SJCRH30 (cell line): Measurements from ENCODE around the gene CETN2. TPM values are rescaled to one million over a fixed set of nuclear protein-coding genes. Genes with fewer than 3 reads are reported as not detected.

ENCODE experiments used
- DNase-seq, 2 experiments: peaks; one replicate each; pipeline ENCODE4 v3.0.0-alpha.2; 2015 to 2020
- H3K27ac ChIP-seq: fragments of 250-450 bp; sonication (Bioruptor Pico); 2 replicates; pipeline ENCODE4 v1.5.1; 2020; ENCODE audit warnings: mild to moderate bottlenecking, moderate library complexity
- H3K27me3 ChIP-seq: fragments of 250-450 bp; sonication (Bioruptor Pico); 2 replicates; pipeline ENCODE4 v1.5.1; 2020; ENCODE audit warnings: mild to moderate bottlenecking, moderate library complexity
- H3K36me3 ChIP-seq: fragments of 250-450 bp; sonication (Bioruptor Pico); 2 replicates; pipeline ENCODE4 v1.5.1; 2020; ENCODE audit warnings: mild to moderate bottlenecking, moderate library complexity
- H3K4me1 ChIP-seq: fragments of 250-450 bp; sonication (Bioruptor Pico); 2 replicates; pipeline ENCODE4 v1.5.1; 2020; ENCODE audit warnings: mild to moderate bottlenecking, moderate library complexity
- H3K4me3 ChIP-seq: fragments of 250-450 bp; sonication (Bioruptor Pico); 2 replicates; pipeline ENCODE4 v1.5.1; 2020; ENCODE audit warnings: mild to moderate bottlenecking, moderate library complexity
- H3K9me3 ChIP-seq: fragments of 250-450 bp; sonication (Bioruptor Pico); replicated peaks from 2 replicates; pipeline ENCODE4 v1.5.1; 2020; ENCODE audit warnings: mild to moderate bottlenecking, moderate library complexity
- total RNA-seq: library from RNA; depleted of rRNA; stranded (reverse); fragments of >200 nt; shearing (Covaris generic); gene quantifications from 2 replicates; pipeline ENCODE4 v1.2.3, GENCODE V29; 2014; rRNA removed

CETN2 gene
- total RNA-seq, result 26.5 and 29.4 TPM in 2 replicates

GRCh38 chrX:152830312-152831305 is at the start of gene CETN2, which contains the start of gene NSDHL:
CETN2 (minus strand) TSS chrX:152830757; CDS start chrX:152830710, 47 bp downstream.
NSDHL (plus strand) TSS chrX:152831063; CDS start chrX:152846325, 15,262 bp downstream.
- no peaks in the 10 kb centered on the region for H3K27me3 ChIP-seq
- H3K27ac ChIP-seq, result peak within 1 kb of the TSS; percentile 35
- DNase-seq, result peak; percentile 92 to 93
- H3K4me1 ChIP-seq, result no peaks in the 10 kb centered on the region
- no peaks in the 10 kb centered on the region for H3K9me3 ChIP-seq
- H3K36me3 ChIP-seq, result no peaks in the 10 kb centered on the region
- H3K4me3 ChIP-seq, result peak within 1 kb of the TSS; percentile 65

- no peak overlapping the region for H3K4me3 ChIP-seq
- no peaks in the 10 kb centered on the region for H3K4me1 ChIP-seq
- H3K36me3 ChIP-seq, result no peaks in the 10 kb centered on the region
- no peaks in the 10 kb centered on the region for H3K9me3 ChIP-seq
- no peaks in the 10 kb centered on the region for H3K27me3 ChIP-seq
- H3K27ac ChIP-seq, result no peak overlapping the region
- no peak for DNase-seq
Observed at GRCh38 chrX:152878976-152879755, 48.6 kb upstream of the CETN2 start.

- H3K36me3 ChIP-seq, result no peaks in the 10 kb centered on the region
- no peak overlapping the region for H3K27ac ChIP-seq
- DNase-seq, result no peak
- no peaks in the 10 kb centered on the region for H3K9me3 ChIP-seq
- no peaks in the 10 kb centered on the region for H3K4me1 ChIP-seq
- no peaks in the 10 kb centered on the region for H3K27me3 ChIP-seq
- no peak overlapping the region for H3K4me3 ChIP-seq
Observed at GRCh38 chrX:152876931-152877840, 46.6 kb upstream of the CETN2 start.

- Histone ChIP-seq H3K4me1 (no peaks in the 10 kb centered on the region), H3K27ac (no peak overlapping the region), H3K9me3 (no peaks in the 10 kb centered on the region), H3K36me3 (no peaks in the 10 kb centered on the region), H3K27me3 (no peaks in the 10 kb centered on the region), H3K4me3 (no peak overlapping the region)
- no peak for DNase-seq
Observed at GRCh38 chrX:152873361-152873760, 42.8 kb upstream of the CETN2 start.

- Histone ChIP-seq H3K27ac (no peak overlapping the region), H3K4me3 (no peak overlapping the region), H3K9me3 (no peaks in the 10 kb centered on the region), H3K27me3 (no peaks in the 10 kb centered on the region), H3K36me3 (no peaks in the 10 kb centered on the region), H3K4me1 (no peaks in the 10 kb centered on the region)
- no peak for DNase-seq
Observed at GRCh38 chrX:152872522-152872921, 42.0 kb upstream of the CETN2 start.

DNA sequence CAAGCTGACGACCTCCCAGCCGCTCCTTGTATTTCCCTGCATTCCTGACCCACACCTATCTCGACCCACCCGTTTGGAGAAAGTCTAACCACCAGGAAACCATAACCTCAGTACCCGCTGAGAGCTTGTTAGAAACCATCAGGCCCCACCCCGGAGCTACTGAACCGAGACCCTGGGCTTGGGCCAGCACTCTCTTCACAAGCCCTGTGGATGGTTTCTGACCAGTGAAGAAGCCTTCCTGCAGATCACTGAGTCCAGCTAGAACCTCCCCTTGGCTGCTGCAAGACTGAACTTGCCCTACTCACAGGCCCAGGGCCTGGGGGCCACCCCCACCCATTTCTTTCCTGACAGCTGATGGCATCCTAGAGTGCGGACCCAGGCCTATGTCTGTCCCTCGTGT is 40.7 kb upstream of the CETN2 start:
- H3K27me3 ChIP-seq, result no peaks in the 10 kb centered on the region
- no peaks in the 10 kb centered on the region for H3K4me1 ChIP-seq
- no peaks in the 10 kb centered on the region for H3K9me3 ChIP-seq
- H3K4me3 ChIP-seq, result no peak overlapping the region
- H3K36me3 ChIP-seq, result no peaks in the 10 kb centered on the region
- H3K27ac ChIP-seq, result no peak overlapping the region
- no peak for DNase-seq

- no peak overlapping the region for H3K27ac ChIP-seq
Observed at GRCh38 chrX:152869972-152870371, 39.4 kb upstream of the CETN2 start.

GRCh38 chrX:152866386-152866785 is 35.8 kb upstream of the CETN2 start:
- Histone ChIP-seq H3K9me3 (no peaks in the 10 kb centered on the region), H3K4me3 (no peak overlapping the region), H3K27me3 (no peaks in the 10 kb centered on the region), H3K36me3 (no peaks in the 10 kb centered on the region), H3K27ac (no peak overlapping the region), H3K4me1 (no peaks in the 10 kb centered on the region)
- DNase-seq, result no peak

More at GRCh38 chrX:152869972-152870371, 39.4 kb upstream of the CETN2 start:
- H3K36me3 ChIP-seq, result no peaks in the 10 kb centered on the region
- no peaks in the 10 kb centered on the region for H3K9me3 ChIP-seq
- no peak overlapping the region for H3K4me3 ChIP-seq
- H3K27me3 ChIP-seq, result no peaks in the 10 kb centered on the region
- no peaks in the 10 kb centered on the region for H3K4me1 ChIP-seq
- no peak for DNase-seq

DNA sequence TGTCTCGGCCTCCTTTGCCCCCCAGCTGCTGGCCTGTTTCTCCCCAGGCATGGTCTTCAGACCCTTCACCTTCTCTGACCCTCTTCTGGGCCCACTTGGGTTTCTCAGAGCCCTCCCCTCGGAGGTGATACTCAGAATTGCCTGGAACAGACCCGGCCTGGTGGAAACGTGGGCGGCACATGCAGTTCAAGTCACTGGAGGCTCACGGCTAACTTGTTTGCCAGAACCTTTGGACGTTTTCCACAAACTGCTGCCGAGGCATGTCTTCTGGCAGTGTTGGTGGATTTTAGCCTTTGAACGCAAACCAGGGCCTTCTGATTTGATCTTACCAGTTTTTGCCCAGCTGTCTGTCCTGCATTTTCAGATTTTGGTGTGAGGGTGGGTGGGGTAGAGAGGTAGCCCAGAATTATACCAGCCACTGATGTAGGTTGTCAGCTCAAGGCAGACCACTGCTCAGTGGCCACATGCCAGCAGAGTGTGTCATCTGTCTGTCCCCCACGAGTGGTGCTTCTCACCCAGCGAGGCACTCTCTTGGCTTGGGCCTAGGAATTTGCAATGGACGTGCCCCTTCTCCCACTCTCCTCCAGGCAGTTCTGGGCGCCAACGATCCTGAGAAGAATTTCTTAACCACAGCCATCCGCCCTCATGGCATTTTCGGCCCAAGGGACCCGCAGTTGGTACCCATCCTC is 34.8 kb upstream of the CETN2 start:
- no peak for DNase-seq
- H3K36me3 ChIP-seq, result no peaks in the 10 kb centered on the region
- H3K4me3 ChIP-seq, result no peak overlapping the region
- no peak overlapping the region for H3K27ac ChIP-seq
- no peaks in the 10 kb centered on the region for H3K27me3 ChIP-seq
- no peaks in the 10 kb centered on the region for H3K9me3 ChIP-seq
- no peaks in the 10 kb centered on the region for H3K4me1 ChIP-seq

DNA sequence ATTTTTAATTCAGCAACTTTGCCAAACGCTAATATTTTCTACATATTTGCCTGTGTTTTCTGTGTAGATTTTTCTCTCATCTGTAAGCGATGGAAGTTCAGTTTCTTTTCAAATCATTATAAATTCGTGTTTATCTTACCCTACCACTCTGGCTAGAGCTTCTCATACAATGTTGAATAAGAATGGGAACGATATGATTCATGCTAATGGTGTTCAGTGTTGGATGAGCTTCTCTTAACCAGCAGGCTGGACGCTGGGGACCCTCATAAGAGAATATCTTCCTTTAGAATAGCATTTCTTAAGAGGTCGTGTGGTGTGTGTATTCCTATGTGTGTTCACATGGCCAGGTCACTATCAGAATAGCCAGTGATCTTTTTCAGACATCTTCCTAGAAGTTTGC is 31.3 kb upstream of the CETN2 start:
- Histone ChIP-seq H3K4me1 (no peaks in the 10 kb centered on the region), H3K36me3 (no peaks in the 10 kb centered on the region), H3K4me3 (no peak overlapping the region), H3K27me3 (no peaks in the 10 kb centered on the region), H3K9me3 (no peaks in the 10 kb centered on the region), H3K27ac (no peak overlapping the region)
- DNase-seq, result no peak

GRCh38 chrX:152861116-152861515 is 30.6 kb upstream of the CETN2 start:
- Histone ChIP-seq H3K27ac (no peak overlapping the region), H3K4me3 (no peak overlapping the region), H3K27me3 (no peaks in the 10 kb centered on the region), H3K36me3 (no peaks in the 10 kb centered on the region), H3K4me1 (no peaks in the 10 kb centered on the region), H3K9me3 (no peaks in the 10 kb centered on the region)
- no peak for DNase-seq

DNA sequence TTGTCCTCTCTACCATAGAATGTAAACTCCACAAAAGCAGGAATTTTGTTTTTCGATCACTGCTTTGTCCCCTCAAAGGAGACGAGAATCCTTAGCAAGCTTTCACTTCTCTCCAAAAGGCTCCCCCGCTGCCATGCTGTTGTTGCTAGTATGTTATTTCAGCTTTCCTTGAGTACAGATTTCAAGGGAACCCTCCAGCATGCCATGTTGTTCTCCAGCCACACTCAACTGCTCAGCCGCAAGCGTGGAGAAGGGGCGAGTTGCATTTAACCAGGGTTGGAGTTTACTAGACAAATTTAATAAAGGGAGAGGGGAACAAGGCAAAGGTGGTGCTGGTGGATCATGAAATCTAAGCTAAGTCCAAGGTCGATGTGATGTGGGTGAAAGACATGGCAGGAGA is 23.4 kb upstream of the CETN2 start:
- H3K4me1 ChIP-seq, result no peaks in the 10 kb centered on the region
- H3K27me3 ChIP-seq, result no peaks in the 10 kb centered on the region
- no peak overlapping the region for H3K4me3 ChIP-seq

DNA sequence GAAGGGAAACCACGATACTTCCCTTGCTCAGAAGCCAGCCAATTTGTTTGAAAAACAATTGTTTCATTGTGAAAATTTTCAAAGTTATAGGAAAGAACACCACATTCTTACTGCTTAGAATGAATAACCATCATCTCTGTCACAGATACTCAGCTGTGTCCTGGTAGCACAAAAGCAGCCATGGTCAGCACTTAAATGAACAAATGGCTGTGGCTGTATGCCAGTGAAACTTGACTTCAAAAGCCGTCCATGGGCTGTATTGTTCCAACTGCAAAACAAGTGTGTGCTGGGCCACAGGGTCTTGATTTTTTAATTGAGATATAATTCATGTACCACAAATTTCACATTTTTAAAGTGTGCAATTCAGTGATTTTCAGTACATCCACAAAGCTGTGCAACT is 19.9 kb upstream of the CETN2 start:
- no peaks in the 10 kb centered on the region for H3K9me3 ChIP-seq
- H3K27me3 ChIP-seq, result no peaks in the 10 kb centered on the region
- no peak overlapping the region for H3K27ac ChIP-seq
- no peaks in the 10 kb centered on the region for H3K36me3 ChIP-seq
- DNase-seq, result no peak
- H3K4me3 ChIP-seq, result no peak overlapping the region
- no peaks in the 10 kb centered on the region for H3K4me1 ChIP-seq

More for the DNA sequence above, 23.4 kb upstream of the CETN2 start:
- Histone ChIP-seq H3K9me3 (no peaks in the 10 kb centered on the region), H3K36me3 (no peaks in the 10 kb centered on the region), H3K27ac (no peak overlapping the region)
- no peak for DNase-seq

GRCh38 chrX:152847281-152847680 is 16.7 kb upstream of the CETN2 start:
- Histone ChIP-seq H3K27ac (no peak overlapping the region), H3K36me3 (no peaks in the 10 kb centered on the region), H3K4me3 (no peak overlapping the region), H3K4me1 (no peaks in the 10 kb centered on the region), H3K9me3 (no peaks in the 10 kb centered on the region), H3K27me3 (no peaks in the 10 kb centered on the region)
- no peak for DNase-seq
